ENCODE measurements around the gene NPRL2.

DNA sequence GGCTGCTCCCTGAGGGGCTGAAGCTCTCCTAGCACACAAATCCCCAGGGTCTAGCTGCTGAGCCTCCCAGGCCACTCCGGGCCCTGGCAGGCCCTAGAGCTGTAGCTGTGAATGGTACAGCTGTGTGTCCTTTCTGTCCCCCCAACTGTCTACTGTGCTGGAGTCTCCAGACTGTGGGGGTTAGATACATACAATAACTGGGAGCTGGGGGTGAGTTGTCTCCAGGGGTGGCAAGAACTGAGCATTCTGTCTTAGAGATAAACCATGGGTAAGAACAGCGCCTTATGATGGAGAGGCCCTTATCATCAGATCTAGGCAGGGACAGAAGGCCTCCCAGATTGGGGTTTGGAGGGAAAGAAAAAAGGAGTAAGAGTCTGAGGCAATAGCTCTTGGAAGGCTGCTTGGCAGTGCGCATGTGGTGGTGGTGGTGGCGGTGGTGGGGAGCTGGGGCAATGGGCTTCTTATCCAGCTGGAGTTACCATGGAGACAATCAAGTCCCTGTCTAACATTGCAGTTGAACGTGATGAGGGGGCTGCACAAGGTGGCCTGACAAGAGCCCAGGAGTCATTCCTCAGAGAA, 3.7 kb upstream of the NPRL2 start:
- no peak for TF ChIP-seq CTCF (IDR thresholded peaks at IDR 0.05)
- TF ChIP-seq POLR2AphosphoS5 (IDR thresholded peaks at IDR 0.05): no peak
